HEK293 (cell line): ENCODE results near the gene RORC.

Experiments used
- CTCF ChIA-PET: fragments of 350-600 bp; formaldehyde crosslinking; extraction: SDS; loops from one replicate; lab custom pipeline; 2021; ENCODE audit warnings: antibody characterized with exemption; lab: Yijun Ruan, JAX
- POLR2A ChIA-PET: fragments of 300-600 bp; formaldehyde crosslinking; extraction: SDS; loops from one replicate; lab custom pipeline; 2020; ENCODE audit warnings: antibody characterized with exemption, inconsistent platforms; lab: Yijun Ruan, JAX
- H3K27ac ChIP-seq: fragments of 200-500 bp; sonication (Bioruptor generic); 2 replicates; pipeline ENCODE4 v1.5.1; 2014; ENCODE audit warnings: low read depth, low read length, control low read depth, inconsistent platforms; ENCODE audit errors: extremely low read depth
- H3K36me3 ChIP-seq, 2 experiments: fragments of 200-500 bp in 1 of 2; sonication (Bioruptor generic) in 1 of 2; 1 replicate in 1 of 2; 2 replicates in 1 of 2; pipeline ENCODE4 v1.5.1; 2014 to 2017; ENCODE audit warnings: inconsistent platforms in 2 of 2, low read length in 2 of 2; ENCODE audit not compliant: control insufficient read depth in 2 of 2, insufficient read depth in 1 of 2
- H3K4me1 ChIP-seq: fragments of 200-500 bp; sonication (Bioruptor generic); 2 replicates; pipeline ENCODE4 v1.5.1; 2014; ENCODE audit warnings: mild to moderate bottlenecking, low read length, inconsistent platforms; ENCODE audit not compliant: control insufficient read depth, insufficient read depth
- H3K4me3 ChIP-seq: 2 replicates; pipeline ENCODE4 v1.5.1; 2011; ENCODE audit warnings: low read depth, mild to moderate bottlenecking, control low read depth, low read length, moderate library complexity
- H3K9me3 ChIP-seq: fragments of 200-500 bp; sonication (Bioruptor generic); 2 replicates; pipeline ENCODE4 v1.5.1; 2014; ENCODE audit warnings: low read depth, low read length, inconsistent platforms; ENCODE audit not compliant: control insufficient read depth, insufficient read depth
- EGR2 ChIP-seq: fragments of 450-650 bp; formaldehyde crosslinking; IDR thresholded peaks from 2 replicates; pipeline ENCODE4 v1.5.1; 2016; ENCODE audit warnings: low read depth, missing biosample characterization, missing genetic modification characterization
- KLF1 ChIP-seq: fragments of 450-650 bp; formaldehyde crosslinking; IDR thresholded peaks from 2 replicates; pipeline ENCODE4 v1.5.1; 2016; ENCODE audit warnings: missing biosample characterization, missing genetic modification characterization
- KLF7 ChIP-seq: fragments of 450-650 bp; formaldehyde crosslinking; IDR thresholded peaks from 2 replicates; pipeline ENCODE4 v1.5.1; 2016; ENCODE audit warnings: missing biosample characterization, missing genetic modification characterization, borderline replicate concordance
- PRDM1 ChIP-seq: fragments of 450-650 bp; formaldehyde crosslinking; IDR thresholded peaks from 2 replicates; pipeline ENCODE4; 2016; ENCODE audit warnings: missing biosample characterization, missing genetic modification characterization
- SP2 ChIP-seq: fragments of 450-650 bp; formaldehyde crosslinking; IDR thresholded peaks from 2 replicates; pipeline ENCODE4 v1.5.1; 2016; ENCODE audit warnings: missing biosample characterization, missing genetic modification characterization
- ZBTB1 ChIP-seq: fragments of 450-650 bp; formaldehyde crosslinking; IDR thresholded peaks from 2 replicates; pipeline ENCODE4 v1.5.1; 2016; ENCODE audit warnings: missing biosample characterization, missing genetic modification characterization
- ZBTB21 ChIP-seq: fragments of 450-650 bp; formaldehyde crosslinking; IDR thresholded peaks from 2 replicates; pipeline ENCODE4 v1.5.1; 2017; ENCODE audit warnings: missing biosample characterization, missing genetic modification characterization
- ZFHX2 ChIP-seq: fragments of 450-650 bp; formaldehyde crosslinking; conservative IDR thresholded peaks from 2 replicates; pipeline ENCODE4 v1.5.1; 2016; ENCODE audit warnings: missing biosample characterization, missing genetic modification characterization
- ZIC2 ChIP-seq: fragments of 450-650 bp; formaldehyde crosslinking; IDR thresholded peaks from 2 replicates; pipeline ENCODE4 v1.5.1; 2016; ENCODE audit warnings: missing biosample characterization, missing genetic modification characterization
- ZNF292 ChIP-seq: fragments of 450-650 bp; formaldehyde crosslinking; IDR thresholded peaks from 2 replicates; pipeline ENCODE4 v1.5.1; 2016; ENCODE audit warnings: low read depth, missing biosample characterization, missing genetic modification characterization, borderline replicate concordance
- ZNF341 ChIP-seq: fragments of 450-650 bp; formaldehyde crosslinking; IDR thresholded peaks from 2 replicates; pipeline ENCODE4; 2016; ENCODE audit warnings: low read depth, missing biosample characterization, missing genetic modification characterization
- ZNF37A ChIP-seq: fragments of 450-650 bp; IDR thresholded peaks from 2 replicates; pipeline ENCODE4 v1.5.1; 2018; ENCODE audit warnings: missing biosample characterization, missing genetic modification characterization
- ZNF394 ChIP-seq: fragments of 450-650 bp; formaldehyde crosslinking; IDR thresholded peaks from 2 replicates; pipeline ENCODE4 v1.5.1; 2016; ENCODE audit warnings: missing biosample characterization, missing genetic modification characterization, mild to moderate bottlenecking, moderate library complexity, borderline replicate concordance
- ZNF560 ChIP-seq: fragments of 450-650 bp; formaldehyde crosslinking; IDR thresholded peaks from 2 replicates; pipeline ENCODE4 v1.5.1; 2017; ENCODE audit warnings: missing biosample characterization, missing genetic modification characterization, borderline replicate concordance
- ZNF561 ChIP-seq: fragments of 450-650 bp; IDR thresholded peaks from 2 replicates; pipeline ENCODE4 v1.5.1; 2018; ENCODE audit warnings: missing biosample characterization, missing genetic modification characterization, borderline replicate concordance
- ZNF664 ChIP-seq: fragments of 450-650 bp; formaldehyde crosslinking; IDR thresholded peaks from 2 replicates; pipeline ENCODE4 v1.5.1; 2016; ENCODE audit warnings: missing biosample characterization, missing genetic modification characterization
- TF ChIP-seq, protein P1 (sequence below): fragments of 450-650 bp; formaldehyde crosslinking; IDR thresholded peaks from 2 replicates; pipeline ENCODE4 v1.5.1; 2017; ENCODE audit warnings: missing biosample characterization, missing genetic modification characterization
- TF ChIP-seq, protein P2 (sequence below): fragments of 450-650 bp; formaldehyde crosslinking; IDR thresholded peaks from 2 replicates; pipeline ENCODE4 v1.5.1; 2016; ENCODE audit warnings: missing biosample characterization, missing genetic modification characterization
- TF ChIP-seq, protein P3 (sequence below): fragments of 450-650 bp; formaldehyde crosslinking; IDR thresholded peaks from 2 replicates; pipeline ENCODE4 v1.5.1; 2016; ENCODE audit warnings: missing biosample characterization, missing genetic modification characterization
- TF ChIP-seq, protein P4 (sequence below): fragments of 450-650 bp; formaldehyde crosslinking; IDR thresholded peaks from 2 replicates; pipeline ENCODE4 v1.5.1; 2016; ENCODE audit warnings: missing biosample characterization, missing genetic modification characterization

RORC gene

DNA sequence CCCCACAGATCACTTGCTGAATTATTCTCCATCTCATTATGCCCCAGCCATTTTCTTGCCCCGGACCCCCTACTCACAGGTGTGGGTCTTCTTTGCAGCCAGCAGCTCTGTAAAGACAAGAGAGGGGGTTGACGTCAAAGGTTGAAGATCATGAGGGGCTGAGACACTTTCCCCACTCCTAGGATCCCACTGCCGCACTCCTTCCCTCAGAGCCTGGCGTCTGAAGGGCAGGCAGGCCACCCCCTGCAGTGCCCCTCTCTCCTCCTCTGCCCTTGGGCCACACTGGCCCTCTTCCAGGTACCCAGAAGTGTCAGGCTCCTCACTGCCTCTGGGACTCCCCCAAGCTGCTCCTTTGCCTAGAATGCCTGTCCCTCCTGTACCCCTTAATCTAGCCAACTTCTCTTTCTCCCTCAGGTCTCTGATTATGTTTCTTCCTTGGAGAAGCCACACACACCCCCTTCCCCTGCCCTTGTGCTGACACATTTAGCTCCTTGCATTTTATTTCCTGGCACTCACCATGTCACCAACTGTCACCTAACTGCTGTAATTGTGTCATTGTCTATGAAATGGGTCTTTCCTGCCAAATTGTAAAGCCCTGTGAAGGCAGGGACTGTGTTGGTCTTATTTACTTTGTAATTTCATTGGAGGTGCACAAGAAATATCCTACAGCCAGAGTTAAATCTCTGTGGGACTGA lies 2.1 kb downstream of the RORC start:
- Histone ChIP-seq H3K4me3 (no peak overlapping the region), H3K27ac (no peak overlapping the region), H3K4me1 (peaks cover 2% of the 10 kb centered on the region), H3K9me3 (no peaks in the 10 kb centered on the region), H3K36me3 (no peaks in the 10 kb centered on the region)
- TF ChIP-seq, protein P1, sequence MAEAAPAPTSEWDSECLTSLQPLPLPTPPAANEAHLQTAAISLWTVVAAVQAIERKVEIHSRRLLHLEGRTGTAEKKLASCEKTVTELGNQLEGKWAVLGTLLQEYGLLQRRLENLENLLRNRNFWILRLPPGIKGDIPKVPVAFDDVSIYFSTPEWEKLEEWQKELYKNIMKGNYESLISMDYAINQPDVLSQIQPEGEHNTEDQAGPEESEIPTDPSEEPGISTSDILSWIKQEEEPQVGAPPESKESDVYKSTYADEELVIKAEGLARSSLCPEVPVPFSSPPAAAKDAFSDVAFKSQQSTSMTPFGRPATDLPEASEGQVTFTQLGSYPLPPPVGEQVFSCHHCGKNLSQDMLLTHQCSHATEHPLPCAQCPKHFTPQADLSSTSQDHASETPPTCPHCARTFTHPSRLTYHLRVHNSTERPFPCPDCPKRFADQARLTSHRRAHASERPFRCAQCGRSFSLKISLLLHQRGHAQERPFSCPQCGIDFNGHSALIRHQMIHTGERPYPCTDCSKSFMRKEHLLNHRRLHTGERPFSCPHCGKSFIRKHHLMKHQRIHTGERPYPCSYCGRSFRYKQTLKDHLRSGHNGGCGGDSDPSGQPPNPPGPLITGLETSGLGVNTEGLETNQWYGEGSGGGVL (tag by site-specific recombination) = no peak
- TF ChIP-seq ZFHX2 (tag by site-specific recombination) = 0 out of 2 replicates have a peak, but pooled peaks have one; percentile 5
- peak; percentile 21; the same call in 1 of the 2 replicates for TF ChIP-seq ZIC2 (tag by site-specific recombination)
- ChIA-PET POLR2A (no interaction called here), CTCF (interaction anchor here (0.6 to 0.7 kb wide), 2 partner anchors 12 to 13 kb away, joined by 3 read pairs; no protein-coding TSS in a partner anchor)

DNA sequence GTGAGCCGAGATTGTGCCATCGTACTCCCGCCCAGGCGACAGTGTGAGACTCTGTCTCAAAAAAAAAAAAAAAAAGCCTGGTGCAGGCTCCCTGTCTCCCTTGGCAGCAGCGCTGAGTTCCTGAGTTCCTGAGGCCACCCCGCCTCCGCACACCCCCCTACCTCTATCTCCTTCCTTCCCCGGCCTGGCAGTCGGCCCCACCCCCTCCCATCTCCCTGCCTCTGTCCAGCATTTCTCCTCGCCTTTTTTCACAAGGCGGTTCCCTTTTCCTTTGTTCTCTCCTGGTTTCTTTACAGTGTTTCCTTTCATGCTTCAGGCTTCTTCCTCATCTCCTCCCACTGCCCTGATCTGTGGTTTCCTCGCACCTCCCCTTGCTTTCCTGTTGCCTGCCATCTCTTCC lies 2.7 kb downstream of the RORC start:
- ChIA-PET CTCF (interaction anchor here (1.3 kb wide), 1 partner anchor 54 kb away, joined by 3 read pairs; no protein-coding TSS in a partner anchor), POLR2A (interaction anchor here (0.6 kb wide), 1 partner anchor 203 kb away, joined by 3 read pairs; no protein-coding TSS in a partner anchor)
- peaks cover 2% of the 10 kb centered on the region for H3K4me1 ChIP-seq
- TF ChIP-seq KLF1 (tag by site-specific recombination) (peak; percentile 58; the same call in 1 of the 2 replicates), EGR2 (peak; percentile 83), ZNF37A (tag by site-specific recombination) (no peak), ZNF560 (tag by site-specific recombination) (no peak), PRDM1 (tag by site-specific recombination) (peak; percentile 75), ZNF292 (tag by site-specific recombination) (no peak), KLF7 (no peak), SP2 (tag by site-specific recombination) (peak; percentile 60), ZNF341 (tag by site-specific recombination) (no peak), ZBTB1 (tag by site-specific recombination) (no peak), ZNF394 (tag by site-specific recombination) (no peak), ZFHX2 (tag by site-specific recombination) (peak; percentile 78), ZNF664 (tag by site-specific recombination) (no peak), ZBTB21 (tag by site-specific recombination) (no peak), ZNF561 (tag by site-specific recombination) (no peak)
- TF ChIP-seq, protein P2, sequence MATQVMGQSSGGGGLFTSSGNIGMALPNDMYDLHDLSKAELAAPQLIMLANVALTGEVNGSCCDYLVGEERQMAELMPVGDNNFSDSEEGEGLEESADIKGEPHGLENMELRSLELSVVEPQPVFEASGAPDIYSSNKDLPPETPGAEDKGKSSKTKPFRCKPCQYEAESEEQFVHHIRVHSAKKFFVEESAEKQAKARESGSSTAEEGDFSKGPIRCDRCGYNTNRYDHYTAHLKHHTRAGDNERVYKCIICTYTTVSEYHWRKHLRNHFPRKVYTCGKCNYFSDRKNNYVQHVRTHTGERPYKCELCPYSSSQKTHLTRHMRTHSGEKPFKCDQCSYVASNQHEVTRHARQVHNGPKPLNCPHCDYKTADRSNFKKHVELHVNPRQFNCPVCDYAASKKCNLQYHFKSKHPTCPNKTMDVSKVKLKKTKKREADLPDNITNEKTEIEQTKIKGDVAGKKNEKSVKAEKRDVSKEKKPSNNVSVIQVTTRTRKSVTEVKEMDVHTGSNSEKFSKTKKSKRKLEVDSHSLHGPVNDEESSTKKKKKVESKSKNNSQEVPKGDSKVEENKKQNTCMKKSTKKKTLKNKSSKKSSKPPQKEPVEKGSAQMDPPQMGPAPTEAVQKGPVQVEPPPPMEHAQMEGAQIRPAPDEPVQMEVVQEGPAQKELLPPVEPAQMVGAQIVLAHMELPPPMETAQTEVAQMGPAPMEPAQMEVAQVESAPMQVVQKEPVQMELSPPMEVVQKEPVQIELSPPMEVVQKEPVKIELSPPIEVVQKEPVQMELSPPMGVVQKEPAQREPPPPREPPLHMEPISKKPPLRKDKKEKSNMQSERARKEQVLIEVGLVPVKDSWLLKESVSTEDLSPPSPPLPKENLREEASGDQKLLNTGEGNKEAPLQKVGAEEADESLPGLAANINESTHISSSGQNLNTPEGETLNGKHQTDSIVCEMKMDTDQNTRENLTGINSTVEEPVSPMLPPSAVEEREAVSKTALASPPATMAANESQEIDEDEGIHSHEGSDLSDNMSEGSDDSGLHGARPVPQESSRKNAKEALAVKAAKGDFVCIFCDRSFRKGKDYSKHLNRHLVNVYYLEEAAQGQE = peak; percentile 98
- TF ChIP-seq, protein P3, sequence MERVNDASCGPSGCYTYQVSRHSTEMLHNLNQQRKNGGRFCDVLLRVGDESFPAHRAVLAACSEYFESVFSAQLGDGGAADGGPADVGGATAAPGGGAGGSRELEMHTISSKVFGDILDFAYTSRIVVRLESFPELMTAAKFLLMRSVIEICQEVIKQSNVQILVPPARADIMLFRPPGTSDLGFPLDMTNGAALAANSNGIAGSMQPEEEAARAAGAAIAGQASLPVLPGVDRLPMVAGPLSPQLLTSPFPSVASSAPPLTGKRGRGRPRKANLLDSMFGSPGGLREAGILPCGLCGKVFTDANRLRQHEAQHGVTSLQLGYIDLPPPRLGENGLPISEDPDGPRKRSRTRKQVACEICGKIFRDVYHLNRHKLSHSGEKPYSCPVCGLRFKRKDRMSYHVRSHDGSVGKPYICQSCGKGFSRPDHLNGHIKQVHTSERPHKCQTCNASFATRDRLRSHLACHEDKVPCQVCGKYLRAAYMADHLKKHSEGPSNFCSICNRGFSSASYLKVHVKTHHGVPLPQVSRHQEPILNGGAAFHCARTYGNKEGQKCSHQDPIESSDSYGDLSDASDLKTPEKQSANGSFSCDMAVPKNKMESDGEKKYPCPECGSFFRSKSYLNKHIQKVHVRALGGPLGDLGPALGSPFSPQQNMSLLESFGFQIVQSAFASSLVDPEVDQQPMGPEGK (tag by site-specific recombination) = 0 out of 2 replicates have a peak, but pooled peaks have one; percentile 43
- TF ChIP-seq, protein P4, sequence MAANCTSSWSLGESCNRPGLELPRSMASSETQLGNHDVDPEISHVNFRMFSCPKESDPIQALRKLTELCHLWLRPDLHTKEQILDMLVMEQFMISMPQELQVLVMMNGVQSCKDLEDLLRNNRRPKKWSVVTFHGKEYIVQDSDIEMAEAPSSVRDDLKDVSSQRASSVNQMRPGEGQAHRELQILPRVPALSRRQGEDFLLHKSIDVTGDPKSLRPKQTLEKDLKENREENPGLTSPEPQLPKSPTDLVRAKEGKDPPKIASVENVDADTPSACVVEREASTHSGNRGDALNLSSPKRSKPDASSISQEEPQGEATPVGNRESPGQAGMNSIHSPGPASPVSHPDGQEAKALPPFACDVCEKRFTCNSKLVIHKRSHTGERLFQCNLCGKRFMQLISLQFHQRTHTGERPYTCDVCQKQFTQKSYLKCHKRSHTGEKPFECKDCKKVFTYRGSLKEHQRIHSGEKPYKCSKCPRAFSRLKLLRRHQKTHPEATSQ (tag by site-specific recombination) = no peak
- H3K9me3 ChIP-seq = no peaks in the 10 kb centered on the region
- H3K4me3 ChIP-seq = no peak overlapping the region
- no peaks in the 10 kb centered on the region for H3K36me3 ChIP-seq
- no peak overlapping the region for H3K27ac ChIP-seq
